AG09319 (cell line): ENCODE results near the gene FAM124A.

Experiments used
- DNase-seq: peaks from one replicate; pipeline ENCODE4 v3.0.0-alpha.2; 2010; ENCODE audit warnings: low read depth; ENCODE audit errors: extremely low read depth
- CTCF ChIP-seq: IDR thresholded peaks from 2 replicates; pipeline ENCODE4 v1.5.1; 2011; ENCODE audit warnings: low read depth, mild to moderate bottlenecking, inconsistent platforms, low read length, moderate library complexity

Gene FAM124A

DNA sequence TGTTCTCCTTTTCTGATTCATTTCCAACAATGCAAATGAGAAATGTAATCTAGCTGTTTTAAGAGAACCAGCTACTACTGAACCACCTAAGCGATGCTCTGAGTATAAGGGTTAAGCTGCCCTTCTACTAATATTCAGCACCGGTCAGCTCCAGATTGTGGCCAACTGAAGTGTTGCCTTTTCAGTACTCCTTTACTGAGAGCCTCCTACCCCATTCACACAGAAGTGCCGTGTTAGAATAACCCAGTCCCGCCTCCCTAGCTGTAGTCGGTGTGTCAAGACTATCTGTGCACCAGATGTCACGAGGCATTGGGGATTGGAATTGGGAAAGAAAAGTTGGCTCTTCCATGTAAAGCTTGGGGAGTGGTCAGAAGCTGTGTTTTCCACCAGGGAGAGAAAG, 45.4 kb downstream of the FAM124A start:
- no peak for TF ChIP-seq CTCF
- DNase-seq: no peak

DNA sequence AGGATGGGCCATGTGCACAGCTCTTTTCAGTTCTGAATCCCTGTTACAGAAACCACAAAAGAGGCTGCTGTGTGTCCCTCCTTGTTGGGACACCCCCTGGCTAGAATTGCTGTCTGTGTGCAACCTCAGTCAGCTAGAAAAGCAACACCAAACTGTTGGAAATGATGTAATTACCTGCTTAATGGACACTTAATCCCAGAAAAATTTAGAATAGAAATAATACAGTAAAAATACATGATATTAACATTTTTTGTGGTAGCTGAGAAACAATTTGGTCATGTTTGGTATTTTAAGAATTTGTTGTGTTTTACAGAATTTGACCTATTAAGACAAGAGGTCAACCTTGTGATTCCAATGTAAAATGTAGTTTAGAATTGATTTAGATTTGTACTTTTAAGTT, 46.8 kb downstream of the FAM124A start:
- no peak for TF ChIP-seq CTCF
- DNase-seq: no peak

DNA sequence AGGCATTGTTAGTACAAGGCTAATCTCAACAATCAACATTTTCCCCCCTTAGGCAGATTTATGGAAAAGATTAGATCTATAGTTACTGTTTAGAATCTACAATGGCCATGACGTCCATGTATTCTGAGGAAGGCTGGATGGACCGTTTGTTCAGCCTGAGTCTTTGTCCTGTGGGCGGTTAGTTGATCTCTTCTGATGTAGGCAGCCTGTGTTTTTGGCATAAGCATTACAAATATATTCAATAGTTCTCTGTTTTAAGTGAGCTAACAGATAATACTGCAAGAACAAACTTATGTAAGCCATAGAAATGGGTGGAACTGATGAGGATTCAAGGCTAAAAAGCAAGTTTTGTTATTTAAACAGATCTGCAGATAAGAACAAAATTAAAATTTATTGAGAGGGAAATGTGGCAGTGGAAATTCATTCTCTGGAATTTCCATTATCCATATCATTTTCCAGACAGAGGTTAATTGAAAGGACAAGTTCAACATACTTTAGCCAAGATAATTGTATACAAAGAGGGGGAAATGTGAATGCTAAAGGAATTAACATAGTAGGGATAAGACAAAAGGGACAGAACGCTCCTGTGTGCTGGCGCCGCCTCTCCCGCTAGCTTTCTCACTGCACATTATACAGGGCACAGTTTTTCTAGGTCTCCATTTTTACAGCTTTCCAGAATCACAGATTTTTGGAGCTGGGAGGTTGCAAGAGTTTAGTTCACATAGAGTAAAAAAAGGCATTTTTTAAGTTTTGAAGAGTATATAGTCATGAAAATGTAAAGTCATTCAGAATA, 48.6 kb downstream of the FAM124A start:
- TF ChIP-seq CTCF: no peak
- no peak for DNase-seq

GRCh38 chr13:51271528-51272085, 49.4 kb downstream of the FAM124A start:
- TF ChIP-seq CTCF: no peak
- no peak for DNase-seq

DNA sequence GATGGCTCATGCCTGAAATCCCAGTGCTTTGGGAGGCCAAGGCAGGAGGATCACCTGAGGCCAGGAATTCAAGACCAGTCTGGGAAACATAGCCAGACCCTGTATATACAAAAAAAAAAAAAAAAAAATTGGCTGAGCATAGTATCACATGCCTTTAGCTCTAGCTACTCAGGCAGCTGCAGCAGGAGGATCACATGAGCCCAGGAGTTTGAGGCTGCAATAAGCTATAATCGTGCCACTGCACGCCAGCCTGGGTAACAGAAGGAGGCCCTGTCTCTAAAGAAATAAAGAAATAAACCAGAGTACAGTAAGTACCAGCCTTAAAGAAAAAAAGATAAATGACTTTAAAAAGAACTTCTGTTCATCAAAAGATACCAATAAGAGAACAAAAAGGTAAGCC, 52.9 kb downstream of the FAM124A start:
- TF ChIP-seq CTCF: no peak
- DNase-seq: no peak

GRCh38 chr13:51276636-51277035, 54.4 kb downstream of the FAM124A start:
- no peak for TF ChIP-seq CTCF
- DNase-seq: no peak

GRCh38 chr13:51277928-51278327, 55.7 kb downstream of the FAM124A start:
- no peak for DNase-seq
- TF ChIP-seq CTCF: no peak
